BE2C (cell line): ENCODE results near the gene GPR107.

Experiments used
- DNase-seq: peaks from one replicate; pipeline ENCODE4 v3.0.0-alpha.2; 2020
- H3K27me3 ChIP-seq: fragments of 250-450 bp; sonication (Bioruptor Pico); 2 replicates; pipeline ENCODE4 v1.5.1; 2020; ENCODE audit warnings: mild to moderate bottlenecking
- H3K36me3 ChIP-seq: fragments of 250-450 bp; sonication (Bioruptor Pico); 2 replicates; pipeline ENCODE4 v1.5.1; 2020; ENCODE audit warnings: mild to moderate bottlenecking
- H3K4me1 ChIP-seq: fragments of 250-450 bp; sonication (Bioruptor Pico); 2 replicates; pipeline ENCODE4 v1.5.1; 2020
- H3K4me3 ChIP-seq: 2 replicates; pipeline ENCODE4 v1.5.1; 2011; ENCODE audit warnings: low read depth, low read length
- H3K9me3 ChIP-seq: fragments of 250-450 bp; sonication (Bioruptor Pico); 2 replicates; pipeline ENCODE4 v1.5.1; 2020
- CTCF ChIP-seq: IDR thresholded peaks from 2 replicates; pipeline ENCODE4 v1.5.1; 2012; ENCODE audit warnings: mild to moderate bottlenecking, low read depth, low read length

Gene GPR107

GRCh38 chr9:130058887-130059286 lies 5.2 kb downstream of the GPR107 start:
- Histone ChIP-seq H3K4me1 (no peaks in the 10 kb centered on the region), H3K36me3 (peaks cover 3% of the 10 kb centered on the region; the same call in 1 of the 2 replicates), H3K9me3 (no peaks in the 10 kb centered on the region), H3K27me3 (no peaks in the 10 kb centered on the region), H3K4me3 (no peak overlapping the region)
- no peak for DNase-seq
- no peak for TF ChIP-seq CTCF

- peaks cover 7% of the 10 kb centered on the region; the same call in 1 of the 2 replicates for H3K36me3 ChIP-seq
- no peak for DNase-seq
- no peaks in the 10 kb centered on the region for H3K27me3 ChIP-seq
- H3K9me3 ChIP-seq, result no peaks in the 10 kb centered on the region
- no peak for TF ChIP-seq CTCF
- H3K4me3 ChIP-seq, result no peak overlapping the region
- no peaks in the 10 kb centered on the region for H3K4me1 ChIP-seq
Measured at GRCh38 chr9:130060296-130060695, 6.6 kb downstream of the GPR107 start.

GRCh38 chr9:130062750-130063149 lies 9.0 kb downstream of the GPR107 start:
- Histone ChIP-seq H3K9me3 (no peaks in the 10 kb centered on the region), H3K27me3 (no peaks in the 10 kb centered on the region), H3K4me3 (no peak overlapping the region), H3K4me1 (no peaks in the 10 kb centered on the region), H3K36me3 (peaks cover 7% of the 10 kb centered on the region; the same call in 1 of the 2 replicates)
- no peak for TF ChIP-seq CTCF
- DNase-seq, result no peak

- Histone ChIP-seq H3K36me3 (peaks cover 4% of the 10 kb centered on the region; the same call in 1 of the 2 replicates), H3K9me3 (no peaks in the 10 kb centered on the region), H3K4me1 (no peaks in the 10 kb centered on the region), H3K4me3 (no peak overlapping the region), H3K27me3 (no peaks in the 10 kb centered on the region)
- no peak for DNase-seq
- TF ChIP-seq CTCF, result no peak
Measured at GRCh38 chr9:130064621-130065020, 10.9 kb downstream of the GPR107 start.

GRCh38 chr9:130069048-130069447 lies 15.3 kb downstream of the GPR107 start:
- no peak for DNase-seq
- Histone ChIP-seq H3K27me3 (no peaks in the 10 kb centered on the region), H3K4me1 (no peaks in the 10 kb centered on the region), H3K4me3 (no peak overlapping the region), H3K36me3 (peaks cover 4% of the 10 kb centered on the region; the same call in 1 of the 2 replicates), H3K9me3 (no peaks in the 10 kb centered on the region)
- no peak for TF ChIP-seq CTCF

- no peak for TF ChIP-seq CTCF
- Histone ChIP-seq H3K36me3 (peaks cover 20% of the 10 kb centered on the region), H3K9me3 (no peaks in the 10 kb centered on the region), H3K27me3 (no peaks in the 10 kb centered on the region), H3K4me3 (no peak overlapping the region), H3K4me1 (no peaks in the 10 kb centered on the region)
- no peak for DNase-seq
Measured at GRCh38 chr9:130072515-130073235, 19.0 kb downstream of the GPR107 start.
